Mucosa of descending colon (tissue), 3 donors: ENCODE measurements around the gene FAM3D. TPM values are rescaled to one million over a fixed set of nuclear protein-coding genes. Genes with fewer than 3 reads are reported as not detected.
"Not testable (repeated sequence)": the region's sequence is repeated elsewhere in the genome, so short reads cannot be mapped to it uniquely, and the experiment has no call there.

ENCODE experiments used
- ATAC-seq: fragments of 200-7000 bp; cut with Tn5 transposase; one replicate; pipeline ENCODE4 v1.9.1; 2020; ENCODE audit warnings: mild to moderate bottlenecking, moderate library complexity
- DNase-seq, 3 donors: peaks; one replicate each; pipeline ENCODE4 v3.0.0-alpha.2; 2020
- H3K36me3 ChIP-seq: fragments of 200-600 bp; one replicate; pipeline ENCODE4 v1.8.0; 2021; ENCODE audit warnings: low read depth, mild to moderate bottlenecking
- H3K4me1 ChIP-seq: fragments of 200-600 bp; one replicate; pipeline ENCODE4 v1.8.0; 2021; ENCODE audit warnings: low read depth, mild to moderate bottlenecking
- H3K4me3 ChIP-seq: fragments of 200-600 bp; one replicate; pipeline ENCODE4 v1.8.0; 2021; ENCODE audit warnings: mild to moderate bottlenecking
- H3K9me3 ChIP-seq: fragments of 200-600 bp; one replicate; pipeline ENCODE4 v1.8.0; 2021; ENCODE audit warnings: mild to moderate bottlenecking
- intact Hi-C, 2 donors: fragments of 100-400 bp; cut with DNase I in 1 of 2; cut with micrococcal nuclease in 1 of 2; formaldehyde crosslinking; loops; one replicate each; pipeline versions ENCODE4 v1.11.0 to v1.11.1; 2022; cut with DNase I, micrococcal nuclease
- total RNA-seq, 3 donors: library from RNA; stranded (reverse); fragmentation: NEBNext Ultra II Directional in 2 of 3; extraction: Animal tissue kit (Norgen Biotek cat#: 25700) in 2 of 3; gene quantifications; one replicate each; pipeline versions ENCODE4 v1.2.1 to v1.2.4, GENCODE V29; 2021 to 2023
- TF ChIP-seq, protein P1 (sequence below): fragments of 200-600 bp; IDR thresholded peaks from one replicate; pipeline ENCODE4 v1.8.0; 2022; ENCODE audit warnings: antibody characterized with exemption, mild to moderate bottlenecking
- donor health status: DM: no; HTN: no; CAD: no; lungs with moderate emphysema.
- donor health status: DM: no; HTN: no; CAD: no.
- donor health status: DM: no; HTN: yes; CAD: no.

FAM3D gene
- total RNA-seq, 3 donors from 2014 or later: 253 to 761 (median 323) TPM

DNA sequence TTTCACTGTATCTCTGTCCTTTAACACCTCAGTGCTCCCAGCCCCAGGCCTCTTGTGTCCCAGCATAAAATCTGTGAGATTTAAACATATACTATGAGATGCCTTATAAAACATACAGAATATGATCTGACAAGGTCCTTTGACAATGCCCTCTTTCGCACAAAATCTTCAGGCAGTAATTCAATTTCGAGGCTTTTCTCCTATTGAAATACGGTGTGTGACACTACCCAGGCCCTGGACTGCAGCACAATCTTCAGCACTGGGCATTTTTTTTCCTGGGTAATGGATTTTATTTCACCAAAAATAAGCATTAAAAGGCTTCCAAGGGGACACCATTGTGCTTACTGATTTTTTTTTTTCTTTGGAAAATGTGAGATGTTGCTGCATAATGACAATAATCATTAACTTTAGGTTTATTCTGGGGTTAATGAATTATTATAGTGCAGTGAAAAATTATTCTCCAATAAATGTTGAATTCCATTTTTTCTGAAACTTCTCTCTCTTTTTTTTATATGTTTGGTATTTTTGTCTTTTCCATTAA is 40.9 kb upstream of the FAM3D start:
- Histone ChIP-seq H3K36me3 (no peaks in the 10 kb centered on the region), H3K4me3 (no peak overlapping the region), H3K9me3 (no peaks in the 10 kb centered on the region), H3K4me1 (peaks cover 3% of the 10 kb centered on the region)
- TF ChIP-seq, protein P1, sequence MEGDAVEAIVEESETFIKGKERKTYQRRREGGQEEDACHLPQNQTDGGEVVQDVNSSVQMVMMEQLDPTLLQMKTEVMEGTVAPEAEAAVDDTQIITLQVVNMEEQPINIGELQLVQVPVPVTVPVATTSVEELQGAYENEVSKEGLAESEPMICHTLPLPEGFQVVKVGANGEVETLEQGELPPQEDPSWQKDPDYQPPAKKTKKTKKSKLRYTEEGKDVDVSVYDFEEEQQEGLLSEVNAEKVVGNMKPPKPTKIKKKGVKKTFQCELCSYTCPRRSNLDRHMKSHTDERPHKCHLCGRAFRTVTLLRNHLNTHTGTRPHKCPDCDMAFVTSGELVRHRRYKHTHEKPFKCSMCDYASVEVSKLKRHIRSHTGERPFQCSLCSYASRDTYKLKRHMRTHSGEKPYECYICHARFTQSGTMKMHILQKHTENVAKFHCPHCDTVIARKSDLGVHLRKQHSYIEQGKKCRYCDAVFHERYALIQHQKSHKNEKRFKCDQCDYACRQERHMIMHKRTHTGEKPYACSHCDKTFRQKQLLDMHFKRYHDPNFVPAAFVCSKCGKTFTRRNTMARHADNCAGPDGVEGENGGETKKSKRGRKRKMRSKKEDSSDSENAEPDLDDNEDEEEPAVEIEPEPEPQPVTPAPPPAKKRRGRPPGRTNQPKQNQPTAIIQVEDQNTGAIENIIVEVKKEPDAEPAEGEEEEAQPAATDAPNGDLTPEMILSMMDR: no peak
- intact Hi-C loops: no loop called here
- no peak for ATAC-seq
- DNase-seq: no peak

DNA sequence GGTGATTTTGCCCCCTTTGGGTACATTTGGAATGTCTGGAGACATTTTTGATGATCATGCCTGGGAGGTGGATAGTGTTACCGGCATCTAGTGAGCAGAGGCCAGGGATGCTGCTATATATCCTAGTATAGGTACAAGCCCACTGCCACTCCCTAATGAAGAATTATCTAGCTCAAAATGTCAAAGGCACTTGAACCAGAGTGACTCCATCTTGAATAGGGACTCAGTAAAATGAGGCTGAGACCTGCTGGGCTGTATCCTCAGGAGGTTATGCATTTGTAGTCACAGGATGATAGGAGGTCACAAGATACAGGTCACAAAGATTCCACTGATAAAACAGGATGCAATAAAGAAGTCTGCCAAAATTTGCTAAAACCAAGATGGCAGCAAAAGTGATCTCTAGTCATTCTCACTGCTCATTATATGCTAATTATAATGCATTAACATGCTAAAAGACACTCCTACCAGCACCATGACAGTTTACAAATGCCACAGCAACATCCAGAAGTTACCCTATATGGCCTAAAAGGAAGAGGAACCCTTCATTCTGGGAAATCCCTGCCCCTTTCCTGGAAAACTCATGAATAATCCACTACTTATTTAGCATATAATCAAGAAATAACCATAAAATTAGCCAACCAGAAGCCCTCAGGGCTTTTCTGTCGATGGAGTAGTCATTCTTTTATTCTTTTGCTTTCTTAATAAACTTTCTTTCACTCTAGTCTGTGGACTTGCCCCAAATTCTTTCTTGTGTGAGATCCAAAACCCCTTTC is 40.0 kb upstream of the FAM3D start:
- Histone ChIP-seq H3K36me3 (no peaks in the 10 kb centered on the region), H3K4me1 (peaks cover 3% of the 10 kb centered on the region), H3K9me3 (no peaks in the 10 kb centered on the region), H3K4me3 (no peak overlapping the region)
- TF ChIP-seq, protein P1: no peak
- intact Hi-C loops: no loop called here
- DNase-seq (no peak), ATAC-seq (no peak)

DNA sequence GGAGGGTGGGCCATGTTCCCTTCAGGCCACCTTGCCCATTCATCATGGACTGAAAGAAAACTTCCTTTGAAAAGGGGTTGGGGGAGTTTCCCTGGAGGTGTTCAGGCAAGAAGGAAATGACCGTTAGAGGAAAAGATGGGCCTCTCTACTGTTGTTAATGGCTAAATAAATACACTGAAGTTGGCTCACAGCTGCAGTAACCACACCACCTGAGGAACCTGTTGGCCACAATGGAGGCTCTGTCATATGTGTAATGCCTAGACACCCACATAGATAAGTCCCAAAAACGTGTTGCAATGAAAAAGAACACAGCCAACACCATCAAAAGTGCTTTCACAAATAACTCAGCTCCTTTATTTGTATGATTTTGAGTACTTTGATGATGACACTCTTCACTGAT is 38.2 kb upstream of the FAM3D start:
- no peaks in the 10 kb centered on the region for H3K9me3 ChIP-seq
- TF ChIP-seq, protein P1: no peak
- H3K36me3 ChIP-seq: no peaks in the 10 kb centered on the region
- ATAC-seq (peak; percentile 88), DNase-seq (no peak)
- H3K4me1 ChIP-seq: peaks cover 3% of the 10 kb centered on the region
- H3K4me3 ChIP-seq: no peak overlapping the region
- intact Hi-C loops: no loop called here

DNA sequence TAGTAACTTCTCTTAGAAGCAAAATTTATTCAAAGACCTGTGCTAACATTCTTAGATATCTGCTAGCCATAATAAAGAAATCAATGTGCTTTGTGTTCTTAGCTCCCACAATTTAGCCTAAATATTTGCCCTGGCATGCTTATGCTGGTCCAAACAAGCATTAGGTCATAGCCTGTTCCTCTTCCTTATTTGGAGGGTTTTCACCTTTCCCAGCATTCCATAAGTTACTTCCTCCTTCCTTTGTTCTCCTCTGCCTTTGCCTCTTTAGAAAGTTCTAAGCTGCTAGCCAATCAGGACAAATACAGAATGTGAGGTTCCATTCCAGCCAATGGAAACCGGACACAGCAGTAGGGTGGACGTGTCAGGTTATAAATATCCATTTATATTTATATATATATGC is 37.7 kb upstream of the FAM3D start:
- H3K4me1 ChIP-seq, intact Hi-C loops, DNase-seq, H3K9me3 ChIP-seq, H3K4me3 ChIP-seq, H3K36me3 ChIP-seq: not testable (repeated sequence)
- ATAC-seq: peak; percentile 19

DNA sequence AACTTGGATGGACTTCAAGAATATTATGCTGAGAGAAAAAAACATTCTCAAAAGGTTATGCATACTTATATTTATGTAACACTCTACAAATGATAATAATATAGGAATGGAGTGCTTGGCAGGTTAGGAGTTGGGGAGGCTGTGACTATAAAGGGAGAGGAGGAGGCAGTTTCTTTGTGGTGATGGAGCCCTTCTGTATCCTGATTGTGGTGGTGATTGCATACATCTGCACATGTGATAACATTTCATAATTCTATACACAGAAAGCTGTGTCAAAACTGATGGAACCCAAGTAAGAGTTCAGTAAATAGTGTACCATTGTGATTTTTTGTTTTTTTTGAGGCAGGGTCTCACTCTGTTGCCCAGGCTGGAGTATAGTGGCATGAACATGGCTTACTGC is 31.7 kb upstream of the FAM3D start:
- H3K4me3 ChIP-seq: no peak overlapping the region
- no peaks in the 10 kb centered on the region for H3K36me3 ChIP-seq
- intact Hi-C loops: no loop called here
- TF ChIP-seq, protein P1: no peak
- peaks cover 40% of the 10 kb centered on the region for H3K4me1 ChIP-seq
- no peak for DNase-seq
- ATAC-seq: no peak
- no peaks in the 10 kb centered on the region for H3K9me3 ChIP-seq

DNA sequence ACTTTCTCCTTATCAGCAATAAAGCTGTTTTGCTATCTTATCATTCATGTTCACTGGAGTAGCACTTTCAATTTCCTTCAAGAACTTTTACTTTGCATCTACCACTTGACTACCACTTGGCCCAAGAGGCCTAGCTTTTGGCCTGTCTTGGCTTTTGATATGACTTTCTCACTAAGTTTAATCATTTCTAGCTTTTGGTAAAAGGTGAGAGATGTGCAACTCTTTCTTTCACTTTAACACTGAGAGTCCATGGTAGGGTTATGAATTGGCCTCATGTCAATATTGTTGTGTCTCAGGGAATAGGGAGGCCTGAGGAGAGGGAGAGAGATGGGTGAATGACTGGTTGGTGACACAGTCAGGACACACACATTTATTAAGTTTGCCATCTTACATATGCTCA is 31.0 kb upstream of the FAM3D start:
- Histone ChIP-seq H3K4me3 (no peak overlapping the region), H3K36me3 (no peaks in the 10 kb centered on the region), H3K4me1 (peaks cover 40% of the 10 kb centered on the region), H3K9me3 (peaks cover 2% of the 10 kb centered on the region)
- ATAC-seq (no peak), DNase-seq (no peak)
- intact Hi-C loops: no loop called here
- TF ChIP-seq, protein P1: no peak

DNA sequence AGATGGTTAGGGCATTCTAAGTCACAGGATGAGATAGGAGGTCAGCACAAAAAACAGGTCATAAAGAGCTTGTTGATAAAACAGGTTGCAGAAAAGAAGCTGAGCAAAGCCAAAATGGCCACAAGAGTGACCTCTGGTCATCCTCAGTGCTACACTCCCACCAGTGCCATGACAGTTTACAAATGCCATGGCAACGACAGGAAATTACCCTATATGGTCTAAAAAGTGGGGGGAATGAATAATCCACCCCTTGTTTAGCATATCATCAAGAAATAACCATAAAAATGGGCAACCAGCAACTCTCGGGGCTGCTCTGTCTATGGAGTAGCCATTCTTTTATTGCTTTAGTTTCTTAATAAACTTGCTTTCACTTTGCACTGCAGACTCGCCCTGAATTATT is 30.2 kb upstream of the FAM3D start:
- DNase-seq, intact Hi-C loops: not testable (repeated sequence)
- peaks cover 40% of the 10 kb centered on the region for H3K4me1 ChIP-seq

More for the DNA sequence above, 30.2 kb upstream of the FAM3D start:
- not testable (repeated sequence) for ATAC-seq, H3K9me3 ChIP-seq, H3K4me3 ChIP-seq, H3K36me3 ChIP-seq
